OCI-LY1 (cell line): ENCODE measurements around the gene VENTX.

Experiments
- CTCF ChIP-seq: fragments of 200-600 bp; sonication (generic), shearing (Covaris generic); IDR thresholded peaks from 2 replicates; pipeline ENCODE4 v1.5.1; 2017; ENCODE audit warnings: mild to moderate bottlenecking, antibody characterized with exemption, low read length, moderate library complexity, mixed read lengths
- EZH2 ChIP-seq: fragments of 200-600 bp; sonication (generic), shearing (Covaris generic); IDR thresholded peaks from 2 replicates; pipeline ENCODE4 v1.8.0; 2017; ENCODE audit warnings: borderline replicate concordance, mixed run types, mild to moderate bottlenecking, antibody characterized with exemption, low read length, moderate library complexity, mixed read lengths

- TF ChIP-seq CTCF (no peak), EZH2 (no peak)
Measured at GRCh38 chr10:133196936-133197758, 40.5 kb upstream of the VENTX start.
